HG03469 (cell line): ENCODE data around the gene HK2.
"Not testable (repeated sequence)": the region's sequence is repeated elsewhere in the genome, so short reads cannot be mapped to it uniquely, and the experiment has no call there.

Source experiments
- ATAC-seq: cut with Tn5 transposase; IDR thresholded peaks from one replicate; pipeline ENCODE4 v1.9.1; 2021; ENCODE audit warnings: mild to moderate bottlenecking, moderate library complexity, moderate number of reproducible peaks; ENCODE audit not compliant: unreplicated experiment

The HK2 gene

DNA sequence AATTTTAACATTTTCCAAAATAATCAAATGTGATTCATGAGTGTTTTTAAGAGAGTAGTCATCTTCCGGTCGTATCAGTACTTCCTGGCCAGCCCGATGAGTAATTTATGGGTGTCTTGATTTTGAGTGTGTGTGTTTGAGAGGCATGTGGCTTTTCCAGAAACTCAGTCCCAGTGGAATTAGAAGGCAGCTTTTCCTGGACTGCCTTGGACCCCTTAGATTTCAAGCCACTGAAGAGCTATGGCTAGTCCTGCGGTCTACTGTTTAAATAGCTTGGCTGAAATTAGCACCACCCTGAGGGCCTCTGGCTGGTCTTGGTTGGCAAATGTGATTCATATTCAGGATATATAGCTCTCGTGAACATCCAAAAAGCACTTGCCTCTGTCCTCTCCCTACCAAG lies 59.4 kb downstream of the HK2 start:
- ATAC-seq: no peak

DNA sequence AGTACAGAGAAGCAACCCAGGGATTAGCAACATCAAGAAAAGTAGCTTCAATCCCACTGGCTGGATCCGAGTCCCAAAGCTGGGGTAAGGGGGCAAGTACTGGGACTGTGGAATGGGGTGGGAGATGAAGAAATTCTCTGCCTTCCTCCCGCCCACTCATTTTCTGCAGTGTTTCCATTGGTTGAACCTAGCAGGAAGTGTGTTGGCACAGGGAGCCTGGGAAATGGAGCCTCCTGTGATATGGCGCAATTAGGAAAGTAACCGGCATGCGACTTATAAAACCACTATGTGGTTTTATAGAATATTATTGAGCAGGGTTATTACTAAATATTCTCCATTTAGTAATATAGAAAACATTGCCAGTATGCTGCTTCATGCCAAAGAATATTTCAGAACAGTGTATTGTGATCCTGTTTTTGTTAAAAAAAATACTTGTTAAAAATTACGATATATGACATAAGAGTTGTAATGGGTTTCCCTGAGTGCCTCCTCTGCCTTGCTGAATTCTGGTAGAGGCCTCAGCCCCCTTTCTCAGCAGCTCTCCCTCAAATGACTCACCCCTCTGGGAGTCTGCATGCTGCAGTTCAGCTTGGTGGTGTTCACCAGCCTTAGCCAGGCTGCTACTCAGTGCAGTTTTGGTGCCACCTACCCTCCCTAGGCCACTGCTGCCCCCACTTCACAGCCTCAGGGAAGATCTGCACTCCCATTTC lies 60.5 kb downstream of the HK2 start:
- ATAC-seq: no peak

GRCh38 chr2:74895001-74895400 lies 61.1 kb downstream of the HK2 start:
- ATAC-seq: no peak

DNA sequence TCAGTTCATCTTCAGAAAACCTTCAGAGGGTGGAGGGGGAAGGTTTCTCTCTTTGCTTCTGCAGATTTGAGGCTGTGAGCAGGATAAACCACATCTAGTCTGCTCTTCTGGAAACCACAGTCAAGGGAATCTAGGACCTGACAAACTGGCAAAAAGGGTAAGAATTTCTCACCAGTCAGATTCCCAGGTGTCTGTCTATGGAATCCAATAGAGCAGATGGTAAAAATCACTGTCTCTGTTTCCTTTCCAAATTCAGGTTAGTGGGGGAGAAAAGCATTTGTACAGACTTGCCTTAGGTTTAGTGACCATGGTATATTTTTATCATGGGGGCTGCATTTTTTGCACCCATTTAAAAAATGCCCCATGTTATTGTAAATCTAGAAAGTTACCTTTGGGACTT lies 62.3 kb downstream of the HK2 start:
- no peak for ATAC-seq

GRCh38 chr2:74900225-74900624 lies 66.3 kb downstream of the HK2 start:
- not testable (repeated sequence) for ATAC-seq

DNA sequence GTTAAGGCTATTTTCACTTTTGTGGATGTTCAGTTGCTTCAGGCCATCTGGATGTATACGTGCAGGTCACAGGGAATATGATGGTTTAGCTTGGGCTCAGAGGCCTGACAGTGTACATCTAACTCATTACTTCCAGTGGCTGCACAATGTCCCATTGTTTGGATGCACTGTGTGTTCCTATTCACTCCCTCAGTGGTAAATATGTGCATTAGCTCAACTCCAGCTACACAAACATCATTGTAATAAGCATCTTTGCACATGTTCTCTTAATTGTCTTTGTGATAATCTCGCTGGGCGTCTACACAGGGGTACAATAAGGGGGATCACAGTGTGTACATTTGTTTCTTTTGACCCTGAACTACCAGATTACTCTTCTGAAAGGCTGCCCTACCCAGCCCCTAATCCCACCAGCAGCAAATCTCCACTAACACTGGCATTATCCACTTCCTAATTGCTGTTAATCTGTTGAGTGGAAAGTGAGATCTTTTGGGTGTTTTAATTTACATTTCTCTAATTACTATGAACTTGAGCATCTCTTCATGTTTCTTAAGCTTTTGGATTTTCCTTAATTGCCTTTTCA lies 68.4 kb downstream of the HK2 start:
- ATAC-seq: no peak

GRCh38 chr2:74906395-74906794 lies 72.5 kb downstream of the HK2 start:
- ATAC-seq: no peak

DNA sequence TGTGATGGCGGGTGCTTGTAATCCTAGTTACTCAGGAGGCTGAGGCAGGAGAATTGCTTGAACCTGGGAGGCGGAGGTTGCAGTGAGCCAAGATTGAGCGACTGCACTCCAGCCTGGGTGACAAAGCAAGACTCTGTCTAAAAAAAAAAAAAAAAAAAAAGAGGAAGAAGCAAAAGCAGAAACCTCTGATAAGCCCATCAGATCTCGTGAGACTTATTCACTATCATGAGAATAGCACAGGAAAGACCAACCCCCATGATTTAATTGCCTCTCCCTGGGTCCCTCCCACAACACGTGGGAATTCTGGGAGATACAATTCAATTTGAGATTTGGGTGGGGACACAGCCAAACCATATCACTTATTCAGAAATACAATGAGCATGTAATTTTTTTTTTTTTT lies 73.6 kb downstream of the HK2 start:
- not testable (repeated sequence) for ATAC-seq

GRCh38 chr2:74908748-74909444 lies 75.0 kb downstream of the HK2 start:
- ATAC-seq: no peak

- ATAC-seq: no peak
Measured at GRCh38 chr2:74910245-74910644, 76.3 kb downstream of the HK2 start.

DNA sequence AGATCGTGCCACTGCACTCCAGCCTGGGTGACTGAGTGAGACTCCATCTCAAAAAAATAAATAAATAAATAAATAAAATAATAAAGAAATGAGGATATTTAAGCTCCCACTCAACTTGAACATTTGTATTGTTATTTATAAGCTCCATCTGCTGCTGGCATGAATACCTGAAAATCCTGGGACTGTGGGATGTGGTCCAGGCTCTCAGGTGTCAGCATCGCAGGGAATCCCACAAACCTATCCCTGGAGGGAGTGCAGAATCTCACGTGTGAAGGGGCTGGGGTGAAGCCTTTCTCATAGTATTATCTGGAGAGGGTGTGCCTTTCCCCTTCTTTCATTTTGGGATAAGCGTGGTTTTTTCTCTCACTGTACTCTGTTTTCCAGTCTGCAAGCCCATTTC lies 77.1 kb downstream of the HK2 start:
- no peak for ATAC-seq

- ATAC-seq: no peak
Measured at GRCh38 chr2:74915743-74916142, 81.8 kb downstream of the HK2 start.

DNA sequence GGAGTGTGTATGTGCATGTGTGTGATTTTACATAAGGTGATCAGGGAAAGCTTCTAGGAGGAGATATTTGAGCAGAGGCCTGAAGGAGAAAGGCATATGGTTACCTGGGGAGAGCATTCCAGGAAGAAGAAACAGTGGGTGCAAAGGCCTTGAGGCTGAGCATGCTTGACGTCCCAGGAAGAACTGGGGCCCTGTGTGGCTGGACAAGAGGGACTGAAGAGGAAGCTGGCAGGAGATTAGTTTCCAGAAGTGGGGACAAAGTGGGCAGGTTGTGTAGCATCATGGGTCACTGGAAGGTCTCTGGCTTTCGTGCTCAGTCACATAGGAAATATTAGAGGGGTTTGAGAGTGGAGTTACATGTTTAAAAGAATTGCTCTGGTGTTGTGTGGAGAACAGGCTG lies 82.5 kb downstream of the HK2 start:
- no peak for ATAC-seq

- ATAC-seq: no peak
Measured at GRCh38 chr2:74917702-74918619, 84.0 kb downstream of the HK2 start.

DNA sequence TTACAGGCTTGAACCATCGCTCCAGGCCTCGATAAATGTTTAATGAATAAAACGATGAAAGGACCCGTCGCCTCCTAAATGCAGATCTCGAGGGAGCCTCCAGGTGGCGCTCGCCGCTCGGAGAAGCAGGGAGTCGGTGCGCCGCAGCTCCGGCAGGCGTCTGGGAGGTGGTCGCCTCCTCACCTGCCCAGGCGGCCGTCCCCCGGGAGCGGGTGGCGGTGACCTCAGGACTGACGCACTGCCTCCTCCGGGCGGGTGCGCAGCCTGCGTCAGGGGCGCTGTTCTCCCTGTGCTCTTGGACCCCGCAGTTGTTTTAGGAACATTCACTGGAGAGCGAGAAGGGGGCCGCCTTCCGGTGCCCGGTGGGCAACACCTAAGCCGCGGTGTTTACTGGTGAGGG lies 85.9 kb downstream of the HK2 start:
- no peak for ATAC-seq

GRCh38 chr2:74921236-74921736 lies 87.4 kb downstream of the HK2 start:
- ATAC-seq: no peak

DNA sequence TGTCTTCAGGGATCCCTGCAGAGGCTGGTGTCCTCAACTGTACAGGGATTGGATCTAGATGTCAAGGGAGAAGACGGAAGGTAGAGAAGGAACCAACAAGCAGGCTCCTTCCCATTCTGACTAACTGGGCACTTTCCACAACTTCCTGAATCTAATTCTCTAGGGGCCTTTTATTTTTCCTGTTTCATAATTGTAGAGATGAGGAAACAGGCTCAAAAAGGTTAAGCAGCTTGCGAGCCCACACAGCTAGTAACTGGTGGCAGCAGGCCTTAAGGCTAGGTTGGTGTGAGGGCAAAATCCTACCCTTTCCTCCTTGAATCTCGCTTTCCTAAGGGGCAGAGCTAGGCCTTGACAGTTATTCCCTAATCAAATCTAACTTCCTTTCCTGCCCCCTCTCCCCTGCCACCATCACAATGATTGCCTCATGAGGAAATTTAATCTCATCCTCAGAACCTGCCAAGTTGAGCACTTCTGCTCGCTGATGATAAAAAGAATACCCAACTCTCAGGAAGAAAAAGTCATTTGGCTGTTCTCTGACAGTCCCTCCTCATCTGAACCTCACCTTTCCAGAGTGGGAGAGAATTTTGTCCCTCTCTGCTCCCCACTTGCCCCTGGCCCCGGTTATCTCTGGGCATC lies 88.8 kb downstream of the HK2 start:
- ATAC-seq: no peak

- ATAC-seq: no peak
Measured at GRCh38 chr2:74924463-74925265, 90.7 kb downstream of the HK2 start.

GRCh38 chr2:74925361-74925786 lies 91.4 kb downstream of the HK2 start:
- ATAC-seq: no peak

GRCh38 chr2:74927621-74928020 lies 93.7 kb downstream of the HK2 start:
- ATAC-seq: no peak
